Iris pigment epithelial cell (primary cell): ENCODE results near the gene RNASET2.

ENCODE experiments used
- DNase-seq: peaks from one replicate; pipeline ENCODE4 v3.0.0-alpha.2; 2011; ENCODE audit warnings: low read depth

The RNASET2 gene

GRCh38 chr6:166956444-166957086 is at the start of gene RNASET2:
Gene RNASET2 (minus strand): TSS chr6:166956550. CDS start chr6:166956182, 368 bp downstream.
- peak; percentile 91 for DNase-seq

GRCh38 chr6:167005350-167006159 is 49.2 kb upstream of the RNASET2 start:
- peak; percentile 8 for DNase-seq

GRCh38 chr6:167000759-167001158 is 44.4 kb upstream of the RNASET2 start:
- DNase-seq = no peak

- no peak for DNase-seq
Measured at GRCh38 chr6:166999884-167000253, 43.5 kb upstream of the RNASET2 start.

- peak; percentile 94 for DNase-seq
Measured at GRCh38 chr6:166999145-166999883, 43.0 kb upstream of the RNASET2 start, which contains the start of gene CEP43. Gene CEP43 (plus strand): TSS chr6:166999397. CDS start chr6:166999413, 16 bp downstream.

GRCh38 chr6:166998256-166999144 is 42.1 kb upstream of the RNASET2 start:
- DNase-seq = peak; percentile 34

- peak; percentile 81 for DNase-seq
Measured at GRCh38 chr6:166997768-166998255, 41.5 kb upstream of the RNASET2 start.

- DNase-seq = no peak
Measured at GRCh38 chr6:166997348-166997747, 41.0 kb upstream of the RNASET2 start.

- peak; percentile 94 for DNase-seq
Measured at GRCh38 chr6:166996406-166996805, 40.1 kb upstream of the RNASET2 start.

- peak; percentile 52 for DNase-seq
Measured at GRCh38 chr6:166989427-166990032, 33.2 kb upstream of the RNASET2 start.

- no peak for DNase-seq
Measured at GRCh38 chr6:166988674-166989201, 32.4 kb upstream of the RNASET2 start.

GRCh38 chr6:166987930-166988329 is 31.6 kb upstream of the RNASET2 start:
- no peak for DNase-seq

GRCh38 chr6:166987448-166987847 is 31.1 kb upstream of the RNASET2 start:
- DNase-seq = no peak

- no peak for DNase-seq
Measured at GRCh38 chr6:166980738-166981137, 24.4 kb upstream of the RNASET2 start.

- DNase-seq = peak; percentile 43
Measured at GRCh38 chr6:166977621-166978525, 21.5 kb upstream of the RNASET2 start.

- DNase-seq = no peak
Measured at GRCh38 chr6:166976636-166977035, 20.3 kb upstream of the RNASET2 start.

- DNase-seq = no peak
Measured at GRCh38 chr6:166972101-166972500, 15.8 kb upstream of the RNASET2 start.

- DNase-seq = no peak
Measured at GRCh38 chr6:166971271-166971670, 14.9 kb upstream of the RNASET2 start.

GRCh38 chr6:166970776-166971175 is 14.4 kb upstream of the RNASET2 start:
- no peak for DNase-seq

GRCh38 chr6:166970091-166970490 is 13.7 kb upstream of the RNASET2 start:
- no peak for DNase-seq
